ENCODE measurements around the gene SREBF2. TPM values are rescaled to one million over a fixed set of nuclear protein-coding genes. Genes with fewer than 3 reads are reported as not detected.

SREBF2 gene
- polyA plus RNA-seq, 2 of the 4 experiments (the other 2 are of a cell fraction) = 19.4 to 30.8 TPM

- no peak overlapping the region for H3K27ac ChIP-seq
- H3K4me1 ChIP-seq = no peaks in the 10 kb centered on the region; the same call in 2 of the 3 replicates
- TF ChIP-seq JUNB (IDR thresholded peaks at IDR 0.05) (no peak), POLR2A (IDR thresholded peaks at IDR 0.05; ENCODE audit: low read length) (no peak), RNF2 (IDR thresholded peaks at IDR 0.05; ENCODE audit: borderline replicate concordance, low read depth) (no peak), PBX3 (IDR thresholded peaks at IDR 0.05) (no peak), EHF (CRISPR knock-in tag; IDR thresholded peaks at IDR 0.05) (no peak), EP300 (IDR thresholded peaks at IDR 0.05) (no peak), HDAC2 (IDR thresholded peaks at IDR 0.05) (no peak), SMC3 (IDR thresholded peaks at IDR 0.05) (no peak), ESRRA (IDR thresholded peaks at IDR 0.05; ENCODE audit: borderline replicate concordance, low read length) (no peak), NFE2L2 (conservative IDR thresholded peaks at IDR 0.05; ENCODE audit: low read length) (no peak), GATA3 (IDR thresholded peaks at IDR 0.05; ENCODE audit: borderline replicate concordance) (no peak), ZFP36 (IDR thresholded peaks at IDR 0.05; ENCODE audit: borderline replicate concordance, partially characterized antibody) (no peak)
- CTCF ChIA-PET = interaction anchor here (0.8 to 2.1 kb wide), 2 partner anchors 12 to 138 kb away, joined by 3 to 10 read pairs; partner anchors contain the start of gene NDUFA6
- WGBS (ENCODE audit: missing lambda C conversion rate) = 83% methylated on average over 2 of the region's 2 CpGs
- no peak overlapping the region for H3K4me3 ChIP-seq
- POLR2A ChIA-PET = no interaction called here
- no peaks in the 10 kb centered on the region for H3K9me3 ChIP-seq
- FAIRE-seq = no peak
- no peak for DNase-seq (ENCODE audit: low read depth in 1 of 2, low spot score in 1 of 2)
- H3K4me2 ChIP-seq = no peak overlapping the region
- 0 out of 6 replicates have a peak, but pooled peaks of 1 of the 2 experiments have one; percentile 5 for ATAC-seq
Observed at GRCh38 chr22:41952713-41953112, 119.8 kb downstream of the SREBF2 start.

Small RNA genes lying within 50 kb of the gene (small RNA-seq; reads per million reads assigned to genes)
- 1.7 to 225 (median 58.4) reads per million in 6 experiments for gene MIR33A

Other genes starting within 250 kb of the SREBF2 start
- gene PMM1, start 243.3 kb upstream of the SREBF2 start, polyA plus RNA-seq (2011; rRNA removed) = 26.2 and 28.7 TPM in 2 replicates
- gene PMM1, start 243.3 kb upstream of the SREBF2 start, polyA plus RNA-seq (2017; fragmentation: RNase III; extraction: RNeasy Plus Mini Kit Qiagen cat#74134 plus additional on column Dnase treatment) = 21.3 to 25.1 TPM (median 23.5 TPM) in 3 replicates
- 19.4 and 22.7 TPM in 2 replicates for gene DESI1, start 212.1 kb upstream of the SREBF2 start, polyA plus RNA-seq (2011; rRNA removed)
- 13.9 to 17.1 TPM (median 14.9 TPM) in 3 replicates for gene DESI1, start 212.1 kb upstream of the SREBF2 start, polyA plus RNA-seq (2017; fragmentation: RNase III; extraction: RNeasy Plus Mini Kit Qiagen cat#74134 plus additional on column Dnase treatment)
- gene XRCC6, start 211.8 kb upstream of the SREBF2 start, polyA plus RNA-seq (2011; rRNA removed) = 139 and 189 TPM in 2 replicates
- gene XRCC6, start 211.8 kb upstream of the SREBF2 start, polyA plus RNA-seq (2017; fragmentation: RNase III; extraction: RNeasy Plus Mini Kit Qiagen cat#74134 plus additional on column Dnase treatment) = 556 to 624 TPM (median 577 TPM) in 3 replicates
- 113 and 118 TPM in 2 replicates for gene SNU13, start 144.2 kb upstream of the SREBF2 start, polyA plus RNA-seq (2011; rRNA removed)
- 92.2 to 102 TPM (median 94.7 TPM) in 3 replicates for gene SNU13, start 144.2 kb upstream of the SREBF2 start, polyA plus RNA-seq (2017; fragmentation: RNase III; extraction: RNeasy Plus Mini Kit Qiagen cat#74134 plus additional on column Dnase treatment)
- gene MEI1, start 133.6 kb upstream of the SREBF2 start, polyA plus RNA-seq (2011; rRNA removed) = 0.07 and 0.12 TPM in 2 replicates
- not detected in 3 replicates for gene MEI1, start 133.6 kb upstream of the SREBF2 start, polyA plus RNA-seq (2017; fragmentation: RNase III; extraction: RNeasy Plus Mini Kit Qiagen cat#74134 plus additional on column Dnase treatment)
- gene CCDC134, start 32.4 kb upstream of the SREBF2 start, polyA plus RNA-seq (2011; rRNA removed) = 2.5 and 3.6 TPM in 2 replicates
- gene CCDC134, start 32.4 kb upstream of the SREBF2 start, polyA plus RNA-seq (2017; fragmentation: RNase III; extraction: RNeasy Plus Mini Kit Qiagen cat#74134 plus additional on column Dnase treatment) = 3.3 to 4.5 TPM (median 4.5 TPM) in 3 replicates
- not detected in 2 replicates for gene SHISA8, start 82.0 kb downstream of the SREBF2 start, polyA plus RNA-seq (2011; rRNA removed)
- gene SHISA8, start 82.0 kb downstream of the SREBF2 start, polyA plus RNA-seq (2017; fragmentation: RNase III; extraction: RNeasy Plus Mini Kit Qiagen cat#74134 plus additional on column Dnase treatment) = 0.14 to 0.15 TPM (median 0.15 TPM) in 3 replicates
- gene TNFRSF13C, start 93.7 kb downstream of the SREBF2 start, polyA plus RNA-seq (2011; rRNA removed) = 0.18 and 0.29 TPM in 2 replicates
- gene TNFRSF13C, start 93.7 kb downstream of the SREBF2 start, polyA plus RNA-seq (2017; fragmentation: RNase III; extraction: RNeasy Plus Mini Kit Qiagen cat#74134 plus additional on column Dnase treatment) = 0.24 to 0.35 TPM (median 0.26 TPM) in 3 replicates
- 22.3 and 23.9 TPM in 2 replicates for gene CENPM, start 114.0 kb downstream of the SREBF2 start, polyA plus RNA-seq (2011; rRNA removed)
- gene CENPM, start 114.0 kb downstream of the SREBF2 start, polyA plus RNA-seq (2017; fragmentation: RNase III; extraction: RNeasy Plus Mini Kit Qiagen cat#74134 plus additional on column Dnase treatment) = 34.7 to 40.1 TPM (median 36.5 TPM) in 3 replicates
- gene SEPTIN3, start 136.3 kb downstream of the SREBF2 start, polyA plus RNA-seq (2011; rRNA removed) = 1.3 and 1.7 TPM in 2 replicates
- 0.84 to 1.3 TPM (median 1.1 TPM) in 3 replicates for gene SEPTIN3, start 136.3 kb downstream of the SREBF2 start, polyA plus RNA-seq (2017; fragmentation: RNase III; extraction: RNeasy Plus Mini Kit Qiagen cat#74134 plus additional on column Dnase treatment)
- 0.08 and 0.14 TPM in 2 replicates for gene WBP2NL, start 165.7 kb downstream of the SREBF2 start, polyA plus RNA-seq (2011; rRNA removed)
- 0.08 to 0.12 TPM (median 0.10 TPM) in 3 replicates for gene WBP2NL, start 165.7 kb downstream of the SREBF2 start, polyA plus RNA-seq (2017; fragmentation: RNase III; extraction: RNeasy Plus Mini Kit Qiagen cat#74134 plus additional on column Dnase treatment)
- gene NAGA, start 237.7 kb downstream of the SREBF2 start, polyA plus RNA-seq (2011; rRNA removed) = 8.9 and 11.4 TPM in 2 replicates
- 6.3 to 6.6 TPM (median 6.5 TPM) in 3 replicates for gene NAGA, start 237.7 kb downstream of the SREBF2 start, polyA plus RNA-seq (2017; fragmentation: RNase III; extraction: RNeasy Plus Mini Kit Qiagen cat#74134 plus additional on column Dnase treatment)
- 0.03 TPM in 1 of 2 replicates, not detected in the other for gene PHETA2, start 241.1 kb downstream of the SREBF2 start, polyA plus RNA-seq (2011; rRNA removed)
- gene PHETA2, start 241.1 kb downstream of the SREBF2 start, polyA plus RNA-seq (2017; fragmentation: RNase III; extraction: RNeasy Plus Mini Kit Qiagen cat#74134 plus additional on column Dnase treatment) = 0.04 TPM in 1 of 3 replicates, not detected in the others
- gene SMDT1, start 246.6 kb downstream of the SREBF2 start, polyA plus RNA-seq (2011; rRNA removed) = 26.7 and 27.1 TPM in 2 replicates
- 23.9 to 29.7 TPM (median 25.3 TPM) in 3 replicates for gene SMDT1, start 246.6 kb downstream of the SREBF2 start, polyA plus RNA-seq (2017; fragmentation: RNase III; extraction: RNeasy Plus Mini Kit Qiagen cat#74134 plus additional on column Dnase treatment)